DND-41 (cell line): Measurements from ENCODE around the gene MPV17L2.

Source experiments
- ATAC-seq: fragments of 200-7000 bp; cut with Tn5 transposase; 3 replicates; pipeline ENCODE4 v1.9.1; 2021; ENCODE audit warnings: low read depth; ENCODE audit not compliant: insufficient read depth
- DNase-seq: peaks from one replicate; pipeline ENCODE4 v3.0.0-alpha.2; 2020
- H2AFZ ChIP-seq: 2 replicates; pipeline ENCODE4 v1.6.0; 2012; ENCODE audit warnings: low read depth, low read length
- H3K27ac ChIP-seq: 2 replicates; pipeline ENCODE4 v1.5.1; 2012; ENCODE audit warnings: low read length, inconsistent platforms
- H3K27me3 ChIP-seq: fragments of 200-600 bp; sonication (generic); 2 replicates; pipeline ENCODE4 v1.6.0; 2012; ENCODE audit warnings: low read length, mild to moderate bottlenecking, inconsistent platforms; ENCODE audit not compliant: insufficient read depth, poor library complexity
- H3K36me3 ChIP-seq: 2 replicates; pipeline ENCODE4 v1.5.1; 2012; ENCODE audit warnings: low read length, inconsistent platforms; ENCODE audit not compliant: insufficient read depth
- H3K4me1 ChIP-seq: 2 replicates; pipeline ENCODE4 v1.5.1; 2012; ENCODE audit warnings: mild to moderate bottlenecking, low read length; ENCODE audit not compliant: insufficient read depth
- H3K4me2 ChIP-seq: 2 replicates; pipeline ENCODE4 v1.6.0; 2012; ENCODE audit warnings: mild to moderate bottlenecking, moderate library complexity, low read length, inconsistent platforms; ENCODE audit not compliant: insufficient read depth
- H3K4me3 ChIP-seq, 2 experiments: fragments of 200-600 bp in 1 of 2; shearing (Covaris generic) in 1 of 2; 2 replicates each; pipeline ENCODE4 v1.5.1; 2012 to 2016; ENCODE audit warnings: inconsistent platforms in 2 of 2, low read length in 2 of 2, mild to moderate bottlenecking in 2 of 2, low read depth in 1 of 2, moderate library complexity in 1 of 2
- H3K79me2 ChIP-seq: 2 replicates; pipeline ENCODE4 v1.6.0; 2012; ENCODE audit warnings: low read length, inconsistent platforms; ENCODE audit not compliant: insufficient read depth
- H3K9ac ChIP-seq: 2 replicates; pipeline ENCODE4 v1.6.0; 2012; ENCODE audit warnings: low read depth, mild to moderate bottlenecking, inconsistent platforms, low read length, moderate library complexity
- H3K9me3 ChIP-seq: 2 replicates; pipeline ENCODE4 v1.5.1; 2012; ENCODE audit warnings: low read length, moderate library complexity, mild to moderate bottlenecking, inconsistent platforms; ENCODE audit not compliant: insufficient read depth, severe bottlenecking
- H4K20me1 ChIP-seq: 2 replicates; pipeline ENCODE4 v1.6.0; 2012; ENCODE audit warnings: low read length; ENCODE audit not compliant: insufficient read depth
- EZH2 ChIP-seq: IDR thresholded peaks from 3 replicates; pipeline ENCODE4 v1.6.1; 2012; ENCODE audit warnings: borderline replicate concordance, low read depth, mild to moderate bottlenecking, moderate library complexity, low read length, inconsistent platforms; ENCODE audit not compliant: severe bottlenecking
- TF ChIP-seq, protein P1 (sequence below): IDR thresholded peaks from 2 replicates; pipeline ENCODE4 v1.5.1; 2012; ENCODE audit warnings: borderline replicate concordance, low read length, moderate library complexity, mild to moderate bottlenecking; ENCODE audit not compliant: poor library complexity, severe bottlenecking; ENCODE audit errors: extremely low read depth

Gene MPV17L2

DNA sequence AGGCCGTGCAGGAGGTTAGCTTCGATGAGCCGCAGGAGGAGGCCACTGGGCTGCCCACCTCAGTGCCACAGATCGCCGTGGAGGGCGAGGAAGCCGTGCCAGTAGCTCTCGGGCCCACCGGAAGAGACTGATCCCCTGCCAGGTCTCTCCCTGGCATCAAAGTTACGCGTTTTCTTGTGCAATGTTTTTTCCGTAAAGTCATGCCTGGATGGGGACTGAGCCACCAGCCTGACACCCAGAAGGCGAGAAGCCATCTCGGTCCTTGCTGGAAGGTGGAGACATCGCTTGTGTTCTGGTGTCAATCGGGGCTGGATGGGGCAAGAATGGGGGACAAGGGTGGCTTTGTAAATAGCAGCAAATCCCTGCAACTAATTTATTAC is 43.4 kb upstream of the MPV17L2 start:
- ATAC-seq (no peak), DNase-seq (no peak)
- no peak overlapping the region for H3K4me3 ChIP-seq
- H3K4me2 ChIP-seq = no peak overlapping the region
- no peak overlapping the region for H2AFZ ChIP-seq
- H3K79me2 ChIP-seq = peaks cover 14% of the 10 kb centered on the region
- H3K4me1 ChIP-seq = peaks cover 26% of the 10 kb centered on the region
- no peak overlapping the region for H3K27ac ChIP-seq
- TF ChIP-seq, protein P1, sequence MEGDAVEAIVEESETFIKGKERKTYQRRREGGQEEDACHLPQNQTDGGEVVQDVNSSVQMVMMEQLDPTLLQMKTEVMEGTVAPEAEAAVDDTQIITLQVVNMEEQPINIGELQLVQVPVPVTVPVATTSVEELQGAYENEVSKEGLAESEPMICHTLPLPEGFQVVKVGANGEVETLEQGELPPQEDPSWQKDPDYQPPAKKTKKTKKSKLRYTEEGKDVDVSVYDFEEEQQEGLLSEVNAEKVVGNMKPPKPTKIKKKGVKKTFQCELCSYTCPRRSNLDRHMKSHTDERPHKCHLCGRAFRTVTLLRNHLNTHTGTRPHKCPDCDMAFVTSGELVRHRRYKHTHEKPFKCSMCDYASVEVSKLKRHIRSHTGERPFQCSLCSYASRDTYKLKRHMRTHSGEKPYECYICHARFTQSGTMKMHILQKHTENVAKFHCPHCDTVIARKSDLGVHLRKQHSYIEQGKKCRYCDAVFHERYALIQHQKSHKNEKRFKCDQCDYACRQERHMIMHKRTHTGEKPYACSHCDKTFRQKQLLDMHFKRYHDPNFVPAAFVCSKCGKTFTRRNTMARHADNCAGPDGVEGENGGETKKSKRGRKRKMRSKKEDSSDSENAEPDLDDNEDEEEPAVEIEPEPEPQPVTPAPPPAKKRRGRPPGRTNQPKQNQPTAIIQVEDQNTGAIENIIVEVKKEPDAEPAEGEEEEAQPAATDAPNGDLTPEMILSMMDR = no peak
- no peak for TF ChIP-seq EZH2
- H3K36me3 ChIP-seq = no peaks in the 10 kb centered on the region; the same call in 1 of the 2 replicates
- no peak overlapping the region for H3K9ac ChIP-seq
- H3K27me3 ChIP-seq = no peaks in the 10 kb centered on the region
- peaks cover 12% of the 10 kb centered on the region for H4K20me1 ChIP-seq
- no peaks in the 10 kb centered on the region for H3K9me3 ChIP-seq

DNA sequence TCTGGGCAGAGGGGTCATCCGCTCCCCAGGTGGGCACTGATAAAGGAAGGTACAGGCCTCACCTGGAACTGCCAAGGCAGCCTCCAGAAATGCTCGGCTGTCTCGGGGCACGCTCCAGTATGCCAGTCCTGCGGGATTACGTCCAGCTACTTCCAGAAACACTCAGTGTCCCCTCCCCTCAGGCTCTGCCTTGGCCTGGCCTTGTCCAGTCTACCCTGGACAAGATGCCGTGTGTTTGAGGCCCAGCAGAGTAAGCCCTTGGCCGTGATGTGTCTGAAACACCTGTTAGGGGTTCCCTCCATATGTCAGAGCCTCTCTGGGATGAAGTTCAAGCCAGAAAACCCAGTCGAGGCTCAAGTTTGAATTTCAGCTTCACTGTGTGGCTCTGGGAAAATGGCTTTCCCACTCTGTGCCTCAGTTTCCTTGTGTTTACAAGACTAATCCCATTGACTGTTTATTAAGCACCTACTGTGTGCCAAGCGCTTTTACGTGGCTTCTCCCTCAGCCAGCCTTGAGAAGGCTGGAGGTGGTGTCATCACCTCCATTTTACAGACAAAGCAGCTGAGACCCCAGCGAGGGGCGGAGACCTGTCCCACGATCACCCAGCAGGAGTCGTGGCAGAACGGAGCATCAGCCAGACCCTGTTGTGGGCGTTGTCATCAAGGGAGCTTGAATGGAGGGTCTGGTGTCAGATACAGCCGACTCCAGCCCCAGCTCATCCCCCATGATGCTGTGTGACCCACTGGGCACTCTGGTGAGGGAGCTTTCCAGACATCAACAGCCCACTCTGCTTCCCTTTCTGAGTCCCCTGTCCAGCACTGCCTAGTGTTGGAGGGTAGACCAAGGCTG is 42.0 kb upstream of the MPV17L2 start:
- Histone ChIP-seq H3K79me2 (peaks cover 22% of the 10 kb centered on the region), H3K4me3 (peak overlapping the region in 1 of 2 experiments; percentile 62; a peak in 2 of 4 replicates), H3K27me3 (no peaks in the 10 kb centered on the region), H3K27ac (peak overlapping the region; percentile 92), H4K20me1 (peaks cover 21% of the 10 kb centered on the region), H3K4me1 (peaks cover 35% of the 10 kb centered on the region), H3K9ac (peak overlapping the region; percentile 97), H3K4me2 (peak overlapping the region; percentile 70), H3K9me3 (no peaks in the 10 kb centered on the region), H2AFZ (peak overlapping the region; percentile 93), H3K36me3 (peaks cover 10% of the 10 kb centered on the region)
- no peak for DNase-seq
- TF ChIP-seq EZH2 = no peak
- TF ChIP-seq, protein P1 = no peak
- no peak for ATAC-seq

DNA sequence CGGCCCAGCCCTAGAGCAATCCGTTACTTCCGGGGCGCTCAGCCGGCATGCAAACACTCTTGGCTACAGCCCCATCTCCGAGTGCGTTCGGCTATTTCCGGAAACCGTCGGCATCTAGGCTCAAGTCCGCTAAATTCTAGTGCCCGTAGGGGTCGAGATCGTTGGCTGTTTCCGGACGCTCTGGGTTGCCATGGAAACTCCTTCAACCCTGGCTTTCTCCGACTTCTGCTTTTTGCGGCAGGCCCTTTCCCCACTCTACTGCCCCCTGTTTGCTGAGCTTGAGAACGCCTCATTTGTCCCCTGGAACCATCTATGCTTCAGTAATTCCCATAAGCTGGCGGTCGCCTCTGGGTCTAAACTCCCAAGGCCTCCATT is 40.6 kb upstream of the MPV17L2 start:
- peak; percentile 77 for ATAC-seq
- Histone ChIP-seq H3K4me1 (peaks cover 35% of the 10 kb centered on the region), H3K4me3 (peak overlapping the region; percentile 15 to 62; a peak in 3 of 4 replicates), H3K4me2 (peak overlapping the region; percentile 70), H2AFZ (peak overlapping the region; percentile 93), H4K20me1 (peaks cover 32% of the 10 kb centered on the region), H3K36me3 (peaks cover 24% of the 10 kb centered on the region), H3K79me2 (peaks cover 22% of the 10 kb centered on the region), H3K27ac (peak overlapping the region; percentile 92), H3K9ac (peak overlapping the region; percentile 97), H3K27me3 (no peaks in the 10 kb centered on the region), H3K9me3 (no peaks in the 10 kb centered on the region)
- DNase-seq = peak; percentile 99
- TF ChIP-seq, protein P1 = peak; percentile 86
- no peak for TF ChIP-seq EZH2
